ENCODE results near the gene CTF1. TPM values are rescaled to one million over a fixed set of nuclear protein-coding genes. Genes with fewer than 3 reads are reported as not detected.

The CTF1 gene
- total RNA-seq, 1 experiment from 2014 or later, result 1.4 TPM

GRCh38 chr16:30866031-30866430, 30.4 kb upstream of the CTF1 start:
- H3K9me3 Mint-ChIP-seq, result no peaks in the 10 kb centered on the region
- ChIA-PET CTCF (interaction anchor here (0.7 to 2.1 kb wide), 2 partner anchors 21 to 23 kb away, joined by 3 to 23 read pairs; no protein-coding TSS in a partner anchor), POLR2A (no interaction called here)
- H3K4me1 Mint-ChIP-seq, result no peaks in the 10 kb centered on the region
- peaks cover 10% of the 10 kb centered on the region for H3K27me3 Mint-ChIP-seq (ENCODE audit: low read depth)
- H3K4me3 Mint-ChIP-seq, result no peak overlapping the region
- no peaks in the 10 kb centered on the region for H3K36me3 Mint-ChIP-seq
- DNase-seq (ENCODE audit: low spot score) (no peak), ATAC-seq (no peak)
- TF ChIP-seq E2F5 (CRISPR knock-in tag; IDR thresholded peaks at IDR 0.05) (no peak), MYBL2 (CRISPR knock-in tag; IDR thresholded peaks at IDR 0.05) (no peak), NFE2L1 (CRISPR knock-in tag; IDR thresholded peaks at IDR 0.05) (no peak), PRRX2 (CRISPR knock-in tag; IDR thresholded peaks at IDR 0.05) (no peak), ZNF232 (CRISPR knock-in tag; IDR thresholded peaks at IDR 0.05) (no peak), ZNF317 (CRISPR knock-in tag; IDR thresholded peaks at IDR 0.05; ENCODE audit: borderline replicate concordance, low read depth) (no peak)
- no peak overlapping the region for H3K27ac Mint-ChIP-seq

DNA sequence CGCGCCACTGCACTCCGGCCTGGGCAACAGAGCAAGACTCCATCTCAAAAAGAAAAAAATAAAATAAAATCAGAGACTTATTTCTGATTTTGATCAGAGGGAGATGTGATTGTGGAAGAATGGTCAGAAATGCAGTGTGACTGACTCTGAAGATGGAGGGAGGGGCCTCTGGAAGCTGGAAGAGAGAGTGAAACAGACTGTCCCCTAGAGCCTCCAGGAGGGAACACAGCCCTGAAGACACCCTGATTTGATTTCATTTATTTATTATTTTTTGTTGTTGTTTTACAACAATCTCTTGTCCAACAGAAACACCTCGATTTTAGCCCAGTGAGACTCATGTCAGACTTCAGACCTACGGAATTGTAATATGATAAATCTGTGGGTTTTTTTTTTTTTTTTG, 28.7 kb upstream of the CTF1 start:
- Mint-ChIP-seq H3K4me1 (no peaks in the 10 kb centered on the region), H3K9me3 (no peaks in the 10 kb centered on the region), H3K27ac (no peak overlapping the region), H3K27me3 (ENCODE audit: low read depth) (peaks cover 27% of the 10 kb centered on the region), H3K36me3 (no peaks in the 10 kb centered on the region), H3K4me3 (no peak overlapping the region)
- CTCF ChIA-PET, result interaction anchor here (0.5 to 3.6 kb wide), 6 partner anchors 10 to 153 kb away, joined by 3 to 23 read pairs (median 4); no protein-coding TSS in a partner anchor
- POLR2A ChIA-PET, result no interaction called here
- TF ChIP-seq, protein P1, sequence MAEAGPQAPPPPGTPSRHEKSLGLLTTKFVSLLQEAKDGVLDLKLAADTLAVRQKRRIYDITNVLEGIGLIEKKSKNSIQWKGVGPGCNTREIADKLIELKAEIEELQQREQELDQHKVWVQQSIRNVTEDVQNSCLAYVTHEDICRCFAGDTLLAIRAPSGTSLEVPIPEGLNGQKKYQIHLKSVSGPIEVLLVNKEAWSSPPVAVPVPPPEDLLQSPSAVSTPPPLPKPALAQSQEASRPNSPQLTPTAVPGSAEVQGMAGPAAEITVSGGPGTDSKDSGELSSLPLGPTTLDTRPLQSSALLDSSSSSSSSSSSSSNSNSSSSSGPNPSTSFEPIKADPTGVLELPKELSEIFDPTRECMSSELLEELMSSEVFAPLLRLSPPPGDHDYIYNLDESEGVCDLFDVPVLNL (CRISPR knock-in tag; IDR thresholded peaks at IDR 0.05; ENCODE audit: borderline replicate concordance, low read depth), result no peak
- TF ChIP-seq MYBL2 (CRISPR knock-in tag; IDR thresholded peaks at IDR 0.05), result no peak
- TF ChIP-seq NR1H2 (CRISPR knock-in tag; IDR thresholded peaks at IDR 0.05), result no peak
- DNase-seq (ENCODE audit: low spot score) (no peak), ATAC-seq (peak; percentile 81)

DNA sequence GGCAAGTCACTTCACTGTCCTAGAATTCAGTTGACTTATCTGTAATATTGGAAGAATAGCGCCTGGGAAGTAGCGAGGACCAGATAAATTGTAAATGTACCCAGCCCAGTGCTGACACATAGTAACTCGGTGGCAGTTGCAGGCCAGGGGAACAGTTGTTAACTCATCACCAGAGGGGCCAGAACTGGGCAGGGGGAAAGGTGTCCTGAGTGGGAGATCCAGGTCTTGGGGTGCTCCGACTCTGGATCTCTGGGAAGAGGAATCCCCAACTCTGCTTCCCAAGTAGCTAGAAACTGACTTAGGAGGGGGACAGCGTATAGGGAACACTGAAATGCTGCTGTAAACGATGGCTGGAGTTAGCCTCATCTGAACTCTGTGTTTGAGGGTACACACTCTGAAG, 25.5 kb upstream of the CTF1 start:
- ATAC-seq (no peak), DNase-seq (ENCODE audit: low spot score) (no peak)
- Mint-ChIP-seq H3K27me3 (ENCODE audit: low read depth) (peaks cover 42% of the 10 kb centered on the region), H3K27ac (no peak overlapping the region), H3K9me3 (no peaks in the 10 kb centered on the region), H3K36me3 (no peaks in the 10 kb centered on the region), H3K4me1 (peaks cover 2% of the 10 kb centered on the region; the same call in 1 of the 2 replicates), H3K4me3 (no peak overlapping the region)
- ChIA-PET POLR2A (no interaction called here), CTCF (interaction anchor here (0.9 to 3.6 kb wide), 3 partner anchors 26 to 57 kb away, joined by 5 to 18 read pairs (median 11); no protein-coding TSS in a partner anchor)
- TF ChIP-seq ZNF423 (CRISPR knock-in tag; IDR thresholded peaks at IDR 0.05), result no peak
- no peak for TF ChIP-seq JAZF1 (CRISPR knock-in tag; IDR thresholded peaks at IDR 0.05)

DNA sequence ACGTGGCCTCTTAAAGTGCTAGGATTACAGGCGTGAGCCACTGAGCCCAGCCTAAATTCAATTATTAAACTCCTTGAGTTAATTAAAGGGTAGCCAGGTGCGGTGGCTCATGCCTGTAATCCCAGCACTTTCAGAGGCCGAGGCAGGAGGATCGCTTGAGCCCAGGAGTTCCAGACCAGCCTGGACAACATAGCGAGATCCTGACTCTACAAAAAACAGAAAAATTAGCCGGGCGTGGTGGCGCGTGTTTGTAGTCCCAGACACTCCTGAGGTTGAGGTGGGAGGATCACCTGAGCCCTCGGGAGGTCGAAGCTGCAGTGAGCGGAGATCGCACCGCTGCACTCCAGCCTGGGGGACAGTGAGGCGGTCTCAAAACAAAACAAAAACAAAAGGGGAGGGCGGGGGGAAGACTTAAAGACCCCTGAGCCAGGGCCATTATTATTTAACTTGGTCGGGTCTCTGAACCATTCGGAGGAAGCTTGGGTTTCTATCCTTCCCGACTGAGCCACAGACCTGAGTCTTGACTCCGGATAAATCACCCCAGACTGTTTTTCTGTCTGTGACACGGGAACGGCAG, 22.1 kb upstream of the CTF1 start:
- ChIA-PET CTCF (interaction anchor here (1.0 to 3.8 kb wide), 6 partner anchors 28 to 69 kb away, joined by 3 to 43 read pairs (median 8); no protein-coding TSS in a partner anchor), POLR2A (interaction anchor here (0.8 to 1.8 kb wide), 5 partner anchors 23 to 99 kb away, joined by 3 to 6 read pairs (median 3); no protein-coding TSS in a partner anchor)
- H3K4me1 Mint-ChIP-seq, result peaks cover 12% of the 10 kb centered on the region
- no peak for TF ChIP-seq NFYB (CRISPR knock-in tag; conservative IDR thresholded peaks at IDR 0.05; ENCODE audit: low read depth)
- peak; percentile 54; the same call in 1 of the 2 replicates for TF ChIP-seq ZNF121 (CRISPR knock-in tag; IDR thresholded peaks at IDR 0.05)
- TF ChIP-seq, protein P2, sequence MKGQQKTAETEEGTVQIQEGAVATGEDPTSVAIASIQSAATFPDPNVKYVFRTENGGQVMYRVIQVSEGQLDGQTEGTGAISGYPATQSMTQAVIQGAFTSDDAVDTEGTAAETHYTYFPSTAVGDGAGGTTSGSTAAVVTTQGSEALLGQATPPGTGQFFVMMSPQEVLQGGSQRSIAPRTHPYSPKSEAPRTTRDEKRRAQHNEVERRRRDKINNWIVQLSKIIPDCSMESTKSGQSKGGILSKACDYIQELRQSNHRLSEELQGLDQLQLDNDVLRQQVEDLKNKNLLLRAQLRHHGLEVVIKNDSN (CRISPR knock-in tag; IDR thresholded peaks at IDR 0.05), result no peak
- no peak overlapping the region for H3K27ac Mint-ChIP-seq
- H3K27me3 Mint-ChIP-seq (ENCODE audit: low read depth), result peaks cover 40% of the 10 kb centered on the region
- no peak for DNase-seq (ENCODE audit: low spot score)
- H3K9me3 Mint-ChIP-seq, result no peaks in the 10 kb centered on the region
- H3K4me3 Mint-ChIP-seq, result peak overlapping the region; percentile 96
- ATAC-seq, result peak; percentile 10
- 0 out of 2 replicates have a peak, but pooled peaks cover 2% of the 10 kb centered on the region for H3K36me3 Mint-ChIP-seq
